NCI-H187 (cell line): ENCODE measurements around the gene ST6GALNAC4.

Source experiments
- DNase-seq, 2 experiments: peaks; one replicate each; lab custom pipeline; 2025; lab: John Stamatoyannopoulos, UW

ST6GALNAC4 gene

DNA sequence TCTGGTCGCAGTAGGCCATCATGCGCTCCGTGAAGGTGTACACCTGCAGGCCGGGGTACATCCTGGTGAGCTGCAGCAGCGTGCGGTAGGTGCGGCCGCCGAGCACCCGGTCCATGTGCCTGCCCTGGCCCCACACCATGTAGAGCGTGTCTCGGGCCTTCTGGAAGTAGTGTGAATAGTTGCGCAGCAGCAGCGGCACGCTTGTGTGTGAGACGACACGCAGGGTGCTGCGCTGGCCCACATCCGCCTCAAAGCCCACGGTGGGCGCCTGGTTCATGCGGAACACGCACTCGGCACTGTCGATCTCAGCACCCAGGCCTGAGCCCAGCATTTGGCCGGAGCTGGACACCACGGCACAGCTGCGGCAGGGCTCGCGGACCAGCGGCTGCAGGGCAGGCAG lies 4.5 kb downstream of the ST6GALNAC4 start:
- DNase-seq: no peak

DNA sequence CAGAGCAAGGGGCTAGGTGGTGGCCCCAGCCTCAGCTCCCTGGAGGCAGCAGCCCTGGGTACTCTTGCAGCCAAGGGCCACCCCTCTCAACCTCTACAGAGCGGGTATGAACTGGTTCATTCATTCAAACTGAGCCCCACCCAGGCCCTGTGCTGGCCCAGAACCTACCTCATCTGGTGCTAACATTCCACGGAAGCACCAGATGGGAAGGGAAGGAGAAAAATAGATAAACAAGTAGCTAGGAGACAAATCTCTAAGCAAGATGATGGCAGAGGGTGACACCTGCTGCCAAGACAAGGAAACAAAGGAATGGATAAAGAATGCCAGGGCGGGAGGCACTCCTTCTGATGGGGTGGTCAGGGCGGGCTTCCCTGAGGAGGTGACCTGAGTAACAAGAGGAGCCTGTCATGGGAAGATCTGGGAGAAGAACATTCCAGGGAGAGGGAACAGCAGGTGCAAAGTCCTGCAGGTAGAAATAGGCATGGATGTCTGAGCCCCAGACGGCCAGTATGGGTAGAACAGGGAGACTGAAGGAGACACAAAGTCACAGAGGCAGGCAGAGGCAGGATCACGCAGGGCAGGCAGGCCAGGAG lies 6.1 kb downstream of the ST6GALNAC4 start:
- no peak for DNase-seq

DNA sequence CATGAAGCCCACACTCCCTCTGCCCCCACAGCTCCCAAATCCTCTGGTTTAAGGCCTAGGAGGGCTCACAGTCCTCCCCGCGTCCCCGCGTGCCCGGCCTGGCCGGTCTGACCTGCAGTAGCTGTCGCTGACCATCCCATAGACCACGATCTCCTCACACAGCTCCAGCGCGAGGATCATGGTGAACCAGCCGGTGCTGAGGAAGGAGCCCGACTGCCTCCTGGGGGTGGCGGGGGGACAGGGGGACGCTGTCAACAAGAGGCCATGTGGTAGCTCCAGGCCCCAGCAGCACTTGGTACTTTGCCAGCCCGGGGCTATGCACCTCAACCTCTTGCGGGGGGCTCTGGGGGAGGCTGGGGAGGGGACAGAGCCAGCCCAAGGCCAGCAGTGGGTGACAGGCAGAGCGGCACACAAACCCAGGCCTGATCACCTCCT lies 7.0 kb downstream of the ST6GALNAC4 start:
- DNase-seq: no peak

DNA sequence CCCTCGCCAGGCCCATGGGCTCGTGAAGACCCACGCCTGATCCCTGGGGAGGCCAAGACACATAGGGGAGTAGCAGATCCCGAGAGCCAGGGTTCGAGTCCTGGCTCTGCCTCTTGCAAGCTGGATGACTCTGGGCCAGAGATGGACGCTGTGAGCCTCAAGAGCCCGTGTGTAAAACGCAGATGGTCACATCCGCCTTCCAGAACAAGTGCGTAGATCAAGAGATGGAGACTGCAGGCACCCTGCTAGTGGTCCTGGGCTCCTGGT lies 8.2 kb downstream of the ST6GALNAC4 start:
- DNase-seq: no peak

DNA sequence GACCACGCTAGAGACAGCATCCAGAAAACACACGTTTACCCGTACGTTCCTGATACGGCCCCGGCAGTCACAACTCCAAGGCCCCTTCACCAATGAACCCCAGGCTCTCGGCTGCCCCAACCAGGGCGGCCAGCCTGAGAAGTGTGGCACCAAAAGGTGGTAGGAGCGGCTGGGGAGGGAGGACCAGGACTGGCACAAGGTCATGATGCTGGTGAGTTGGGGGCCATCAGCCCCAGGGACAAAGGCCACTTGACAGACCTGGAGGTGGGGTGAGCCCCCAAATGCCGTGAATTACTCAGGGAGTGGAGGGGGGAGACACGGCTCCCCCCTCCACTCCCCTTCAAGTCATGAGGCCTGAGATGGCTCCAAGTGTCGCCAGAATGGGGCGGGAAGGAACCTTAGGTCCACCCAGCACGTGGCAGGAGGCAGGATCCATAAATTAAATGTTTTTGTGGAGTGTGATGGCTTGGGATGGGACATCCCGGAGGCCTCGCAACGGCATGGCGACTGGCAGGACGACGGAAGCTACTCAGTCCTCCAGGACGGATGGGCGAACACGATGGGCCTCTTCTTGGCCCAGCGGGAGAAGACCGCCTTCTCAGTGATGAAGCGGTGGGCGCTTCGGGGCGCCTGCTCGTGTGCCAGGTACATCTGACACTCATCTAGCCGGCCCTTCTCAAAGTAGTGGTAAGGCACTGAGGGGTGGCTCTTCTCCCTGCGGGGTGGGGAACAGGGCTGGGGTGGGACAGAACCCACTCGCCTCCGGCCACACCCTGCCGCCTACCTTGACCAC lies 8.8 kb downstream of the ST6GALNAC4 start:
- DNase-seq: no peak

DNA sequence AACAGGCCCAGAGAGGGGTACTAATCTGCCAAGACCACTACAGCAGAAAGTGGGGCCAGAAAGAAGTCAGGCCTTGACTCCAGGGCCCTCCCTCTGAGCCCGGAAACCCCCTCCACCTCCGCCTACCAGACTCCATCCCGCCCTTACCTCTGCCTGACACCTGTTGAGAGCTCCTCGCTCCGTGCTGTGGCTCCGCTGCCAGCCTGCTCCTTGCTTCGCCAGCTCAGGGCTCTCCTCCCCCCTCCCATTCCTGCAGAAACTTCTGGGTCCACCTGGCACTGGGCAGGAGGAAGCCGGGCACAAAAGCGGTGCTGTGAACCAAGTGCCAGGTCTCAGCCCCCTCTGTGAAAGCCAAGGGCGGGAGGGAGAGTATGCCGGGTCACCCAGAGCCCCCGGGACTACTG lies 11.1 kb downstream of the ST6GALNAC4 start:
- DNase-seq: no peak

DNA sequence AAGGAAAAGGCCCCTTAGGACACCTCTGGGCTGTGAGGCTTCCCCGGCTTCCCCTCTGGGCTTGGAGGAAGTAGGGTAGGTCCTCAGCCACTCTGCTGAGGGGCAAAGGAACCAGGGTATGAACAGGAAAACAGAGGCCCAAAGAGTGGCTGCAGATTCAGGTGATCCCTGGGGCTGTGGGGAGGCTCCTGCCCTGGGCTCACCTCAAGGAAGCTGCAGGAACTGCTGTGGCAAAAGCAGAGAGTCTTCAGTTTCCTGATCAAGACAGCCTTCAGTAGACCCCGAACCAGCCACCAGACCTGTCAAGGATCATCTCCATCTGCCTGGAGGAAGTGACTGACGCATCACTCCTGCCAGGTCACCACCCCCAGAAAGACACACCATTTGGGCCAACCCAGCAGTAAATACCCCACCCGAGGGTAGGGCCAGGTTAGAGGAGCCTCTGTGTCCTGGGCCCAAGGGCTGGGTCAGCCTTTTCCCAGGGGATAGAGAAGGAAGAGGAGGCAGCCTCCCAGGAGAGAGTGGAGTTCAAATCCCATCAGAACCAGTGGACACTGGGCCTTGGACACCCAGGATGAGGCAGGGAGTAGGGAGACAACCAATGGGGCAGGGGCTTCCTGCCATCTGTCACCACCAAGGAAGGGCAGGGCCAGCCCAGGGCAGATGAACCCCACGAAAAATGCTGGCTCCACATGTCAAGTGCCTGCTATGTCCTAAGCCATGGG lies 11.7 kb downstream of the ST6GALNAC4 start:
- DNase-seq: no peak

DNA sequence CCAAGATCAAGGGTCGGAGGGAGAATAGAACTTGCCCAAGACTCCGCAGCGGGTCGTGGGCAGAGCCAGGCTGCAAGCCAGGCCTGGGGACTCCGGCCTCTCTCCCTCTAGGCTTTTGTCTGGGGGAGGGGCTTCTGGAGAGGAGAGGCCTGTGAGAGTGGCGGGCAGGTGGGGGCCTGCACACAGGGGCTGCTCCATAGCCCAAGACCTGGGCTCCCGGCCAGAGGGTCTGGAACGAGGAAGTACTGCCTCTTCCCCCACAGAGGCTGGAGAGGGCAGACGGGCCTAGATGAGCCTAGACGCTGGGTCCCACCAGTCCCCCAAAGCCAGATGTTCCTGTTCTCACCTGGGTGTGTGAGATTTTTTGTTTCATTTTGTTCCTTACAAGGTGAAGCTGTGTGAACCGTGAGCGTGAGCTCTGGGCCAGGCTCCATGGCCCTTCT lies 12.3 kb downstream of the ST6GALNAC4 start:
- DNase-seq: no peak

DNA sequence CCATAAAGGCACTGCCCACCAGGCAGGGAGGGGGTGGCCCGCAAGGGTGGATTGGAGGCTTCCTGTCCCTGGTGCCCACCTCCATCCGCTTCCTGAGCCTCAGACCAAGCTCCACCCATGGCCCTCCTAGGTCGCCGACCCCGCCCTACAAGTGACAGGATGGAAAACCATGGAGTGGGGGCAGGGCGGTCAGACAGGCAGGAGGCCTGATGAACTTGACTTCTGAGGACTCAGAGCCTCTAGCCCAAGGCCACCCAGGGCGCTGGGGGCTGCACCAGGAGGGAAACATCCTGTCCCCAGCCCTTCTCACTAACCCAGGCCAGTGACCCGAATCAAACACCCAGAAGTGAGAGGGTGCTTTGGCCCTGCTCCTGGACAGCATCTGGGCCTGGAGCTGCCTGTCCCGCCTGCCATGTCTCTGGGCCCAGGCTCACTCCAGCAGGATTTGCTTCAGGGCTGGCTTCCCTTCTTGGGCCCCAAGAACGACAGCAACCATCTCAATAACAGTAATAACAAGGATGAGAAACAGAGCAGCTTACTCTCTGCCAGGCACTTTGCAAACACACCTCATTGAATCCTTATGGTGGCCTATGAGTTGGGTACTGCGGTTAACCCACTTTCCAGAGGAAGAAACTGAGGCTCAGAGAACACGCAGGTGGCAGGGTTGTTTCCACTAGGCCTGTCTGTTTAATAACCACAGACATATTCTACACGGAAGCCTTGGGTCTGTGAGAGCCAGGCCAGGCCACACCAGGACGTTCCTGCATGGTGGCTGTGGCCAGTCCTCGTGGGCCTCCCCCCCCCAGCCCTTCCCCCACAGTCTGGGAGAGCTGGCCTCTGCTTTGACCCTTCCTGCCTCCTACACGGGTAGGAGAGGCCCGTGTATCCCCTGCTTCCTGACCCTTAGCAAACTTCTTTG lies 13.0 kb downstream of the ST6GALNAC4 start:
- DNase-seq: no peak

DNA sequence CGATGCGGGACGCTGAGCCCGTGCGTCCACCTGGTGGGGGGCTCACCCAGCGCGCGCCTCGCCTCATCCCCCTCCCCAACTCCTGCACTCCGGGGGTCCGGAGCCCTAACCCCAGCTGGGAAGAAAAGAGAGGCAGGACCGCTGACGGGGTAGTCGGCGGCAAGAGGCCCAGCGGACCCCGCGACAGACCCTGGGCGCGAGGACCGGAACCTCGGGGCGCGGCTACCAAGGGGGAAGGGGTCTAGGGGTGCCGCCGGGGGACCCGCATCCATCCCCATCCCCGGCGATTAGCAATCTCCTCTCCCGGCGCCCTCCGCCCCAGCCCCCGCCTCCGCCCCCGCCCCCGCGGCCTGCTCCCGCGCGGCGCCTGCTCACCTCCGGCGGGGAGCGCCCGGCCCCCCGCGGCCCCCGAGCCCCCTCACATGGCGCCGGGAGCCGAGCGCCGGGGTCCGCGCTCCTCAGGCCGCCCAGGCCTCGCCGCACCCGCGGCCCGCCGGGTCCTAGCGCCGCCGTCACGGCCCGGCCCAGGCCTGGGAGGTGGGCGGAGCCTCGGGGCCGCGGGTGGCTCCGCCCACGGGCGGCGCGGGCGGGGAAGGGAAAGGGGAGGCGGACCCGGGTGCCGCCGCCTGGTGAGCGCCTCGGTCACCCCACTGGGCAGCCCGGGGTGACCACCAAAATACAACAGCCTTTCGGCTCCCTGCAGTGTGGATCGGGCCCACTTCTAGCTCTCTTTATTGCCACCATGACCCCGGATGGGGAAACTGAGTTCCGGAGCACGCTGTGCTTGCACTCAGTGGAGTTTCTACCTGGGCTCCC lies 17.5 kb downstream of the ST6GALNAC4 start, which contains the start of gene ST6GALNAC6:
ST6GALNAC6 (minus strand) TSS at position 476 of the 816 bp plus-strand sequence. CDS start 1,622 bp downstream, outside the sequence.
- peak; percentile 4 to 9 for DNase-seq

DNA sequence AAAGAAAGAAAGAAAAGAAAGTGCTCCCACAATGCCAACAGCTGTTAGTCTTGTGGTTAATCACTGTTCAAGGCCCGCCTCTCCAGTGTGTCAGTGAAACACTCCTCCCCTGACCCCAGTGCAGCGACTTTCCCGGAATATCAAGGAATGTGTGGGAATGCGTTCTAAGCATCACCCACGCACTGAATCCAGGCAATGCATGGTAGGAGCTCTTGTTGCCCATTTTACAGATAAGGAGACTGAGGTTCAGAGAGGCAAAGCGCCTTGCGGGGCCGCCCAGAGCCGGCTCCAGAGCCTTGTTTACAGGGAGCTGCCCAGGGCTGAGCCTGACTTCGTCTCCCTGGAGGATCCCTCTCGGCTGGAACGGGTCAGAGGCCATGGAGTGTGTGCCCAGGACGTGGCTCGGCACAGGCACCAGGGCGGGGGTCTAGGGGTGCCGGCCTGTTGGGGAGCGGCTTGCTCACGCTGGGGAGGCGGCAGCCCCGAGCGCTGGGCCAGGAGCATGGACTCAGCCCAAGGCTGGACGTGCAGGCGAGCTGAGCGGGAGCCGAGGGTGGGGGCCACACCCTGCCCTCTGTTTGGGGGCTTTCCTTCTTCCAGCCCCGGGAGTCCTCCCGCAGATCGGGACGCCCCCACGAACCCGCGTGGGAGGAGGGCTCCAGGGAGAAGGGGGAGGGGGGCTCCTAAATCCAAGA lies 18.3 kb downstream of the ST6GALNAC4 start:
- no peak for DNase-seq

DNA sequence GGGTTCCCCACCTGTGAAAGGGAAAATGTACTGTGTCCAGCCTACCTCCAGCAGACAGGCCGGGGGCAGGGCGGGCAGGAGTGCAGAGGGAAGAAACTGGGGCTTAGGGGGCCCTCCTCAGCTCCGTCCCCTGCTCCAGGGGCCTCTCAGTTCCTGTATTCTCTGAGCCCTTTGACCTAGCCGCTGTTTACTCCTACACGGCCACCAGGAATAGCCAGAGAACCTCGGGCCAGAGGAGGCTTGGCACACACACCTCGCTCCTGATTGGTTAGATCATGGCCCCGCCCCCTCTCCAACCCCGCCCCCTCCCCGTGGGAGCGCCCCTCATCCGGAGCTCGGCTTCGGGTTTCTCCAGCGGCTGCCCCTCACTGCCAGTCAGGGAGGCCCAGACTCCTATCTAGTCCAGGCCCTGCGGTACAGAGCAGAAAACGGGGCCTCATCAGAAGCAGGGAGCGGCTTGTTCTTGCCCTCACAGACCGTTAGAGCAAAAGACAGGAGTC lies 19.6 kb downstream of the ST6GALNAC4 start:
- no peak for DNase-seq

DNA sequence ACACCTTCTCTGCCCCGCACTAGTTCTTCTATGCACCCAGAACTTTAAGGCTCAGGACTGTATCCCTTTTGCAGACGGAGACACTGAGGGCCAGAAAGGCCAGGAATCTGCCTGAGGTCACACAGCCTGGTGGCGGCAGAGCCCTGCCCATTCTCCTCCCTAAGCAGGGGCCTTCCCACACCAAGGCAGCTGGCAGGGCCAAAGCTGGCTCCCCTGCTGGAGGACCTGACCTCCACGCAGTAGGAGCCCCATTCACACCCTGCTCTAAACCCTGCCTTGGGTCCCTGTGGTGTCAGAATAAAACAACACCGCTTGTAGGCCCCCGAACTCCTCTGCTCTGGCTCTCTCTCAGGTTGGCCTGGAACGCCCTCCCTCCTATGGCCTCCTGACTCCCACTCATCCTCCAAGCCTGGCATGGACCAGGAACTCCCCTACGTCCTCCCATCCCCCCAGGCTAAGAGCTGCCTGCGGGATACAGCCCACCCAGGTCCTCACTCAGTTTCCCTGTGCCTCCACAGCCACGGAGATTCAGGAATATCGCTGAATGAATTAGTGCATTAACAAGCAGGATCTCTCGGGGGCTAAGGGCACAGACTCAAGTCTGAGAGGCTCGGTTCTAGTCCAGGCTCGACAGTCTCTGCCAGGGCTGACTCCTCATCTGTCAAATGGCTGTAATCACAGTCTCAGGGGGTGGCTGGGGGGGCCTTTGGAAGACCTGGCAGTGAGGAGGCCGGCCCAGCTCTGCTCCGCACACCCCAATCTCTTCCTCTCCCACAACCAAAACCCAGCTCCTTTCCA lies 20.2 kb downstream of the ST6GALNAC4 start:
- DNase-seq: no peak

DNA sequence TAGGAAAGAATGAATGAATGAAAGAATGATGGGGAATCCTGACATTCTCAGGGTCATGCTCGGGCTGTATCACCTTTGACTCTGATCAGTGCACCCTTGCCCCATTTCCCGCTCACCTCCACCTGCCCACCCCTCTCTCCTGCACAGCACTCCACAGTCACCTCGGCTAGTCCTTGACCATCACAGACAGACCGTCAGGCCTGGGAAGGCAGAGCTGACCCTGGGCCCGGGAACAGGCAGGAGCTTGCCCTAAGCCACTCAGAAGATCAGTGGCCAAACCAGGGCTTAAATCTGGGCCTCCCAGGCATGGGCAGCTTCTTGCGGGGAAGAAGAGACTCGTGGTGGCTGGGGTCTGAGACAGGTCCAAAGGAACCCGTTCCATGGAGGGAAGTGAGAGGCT lies 21.0 kb downstream of the ST6GALNAC4 start:
- no peak for DNase-seq

DNA sequence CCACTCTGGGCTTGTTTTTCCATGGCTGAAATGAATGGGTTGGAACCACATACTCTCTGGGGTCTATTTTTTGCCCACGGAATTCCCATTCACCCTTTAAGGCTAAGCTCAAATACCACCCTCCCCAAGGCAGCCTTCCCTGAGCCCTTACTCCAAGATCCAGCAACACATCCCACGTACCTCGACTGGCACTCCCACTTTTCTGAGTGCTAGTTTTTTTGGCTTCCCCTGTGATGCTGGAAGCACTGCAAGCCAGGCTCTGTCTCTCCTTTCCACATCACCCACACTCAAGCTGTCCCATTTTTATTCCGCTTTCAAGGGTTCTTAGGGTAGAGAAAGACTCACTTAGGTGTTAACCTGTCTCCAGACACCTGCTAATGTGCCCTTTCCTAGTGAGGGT lies 23.4 kb downstream of the ST6GALNAC4 start:
- DNase-seq: no peak

DNA sequence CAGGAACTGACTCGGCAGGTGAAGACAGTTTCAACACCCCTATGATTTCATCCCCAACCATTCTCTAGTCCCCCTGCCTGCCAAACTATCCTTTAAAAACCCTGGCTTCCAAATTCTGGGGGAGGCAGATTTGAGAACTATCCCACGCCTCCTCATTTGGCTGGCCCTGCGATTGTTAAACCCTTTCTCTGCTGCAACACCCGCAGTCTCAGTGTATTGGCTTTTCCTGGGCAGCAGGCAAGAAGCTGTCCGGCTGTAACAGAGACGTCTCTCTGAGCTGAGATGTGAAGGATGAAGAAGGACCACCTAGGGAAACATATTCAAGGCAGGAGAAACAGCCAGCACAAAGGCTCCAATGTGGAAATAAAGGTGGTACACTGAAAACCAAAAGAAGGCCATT lies 24.0 kb downstream of the ST6GALNAC4 start:
- DNase-seq: no peak

DNA sequence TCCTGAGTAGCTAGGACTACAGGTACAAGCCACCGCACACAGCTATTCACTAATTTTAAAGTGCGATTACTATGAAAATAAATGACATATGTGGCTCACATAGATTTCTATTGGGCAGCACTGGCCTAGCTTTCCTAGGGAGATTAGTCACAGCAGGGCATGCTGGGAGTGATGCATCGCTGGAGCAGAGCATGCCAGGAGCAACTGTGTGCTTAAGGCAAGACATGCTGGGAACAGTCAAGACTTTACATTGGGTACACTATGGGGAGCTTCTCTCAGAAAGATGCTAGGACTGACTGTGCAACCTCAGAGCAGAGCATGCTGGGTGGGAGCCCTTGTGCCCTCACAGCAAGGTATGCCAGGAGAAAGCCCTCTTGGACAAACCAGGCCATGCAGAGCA lies 26.8 kb downstream of the ST6GALNAC4 start:
- DNase-seq: no peak

DNA sequence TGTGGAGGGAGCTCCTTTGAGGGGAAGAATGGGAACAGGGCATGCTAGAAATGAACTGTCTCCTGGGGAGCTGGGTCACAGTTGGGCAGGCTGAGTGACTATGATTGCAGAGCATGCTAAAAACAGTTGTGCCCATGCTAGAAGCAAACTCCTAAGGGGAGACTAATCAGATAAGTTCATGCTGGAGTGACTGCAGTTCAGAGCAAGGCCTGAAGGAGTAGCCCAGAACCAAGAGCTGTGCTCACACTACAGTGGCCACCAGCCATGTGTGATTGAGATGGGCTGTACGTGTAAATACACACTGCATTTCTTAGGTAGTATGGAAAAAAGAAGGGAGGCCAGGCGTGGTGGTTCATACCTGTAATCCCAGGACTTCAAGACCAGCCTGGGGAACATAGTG lies 29.0 kb downstream of the ST6GALNAC4 start:
- DNase-seq: no peak

DNA sequence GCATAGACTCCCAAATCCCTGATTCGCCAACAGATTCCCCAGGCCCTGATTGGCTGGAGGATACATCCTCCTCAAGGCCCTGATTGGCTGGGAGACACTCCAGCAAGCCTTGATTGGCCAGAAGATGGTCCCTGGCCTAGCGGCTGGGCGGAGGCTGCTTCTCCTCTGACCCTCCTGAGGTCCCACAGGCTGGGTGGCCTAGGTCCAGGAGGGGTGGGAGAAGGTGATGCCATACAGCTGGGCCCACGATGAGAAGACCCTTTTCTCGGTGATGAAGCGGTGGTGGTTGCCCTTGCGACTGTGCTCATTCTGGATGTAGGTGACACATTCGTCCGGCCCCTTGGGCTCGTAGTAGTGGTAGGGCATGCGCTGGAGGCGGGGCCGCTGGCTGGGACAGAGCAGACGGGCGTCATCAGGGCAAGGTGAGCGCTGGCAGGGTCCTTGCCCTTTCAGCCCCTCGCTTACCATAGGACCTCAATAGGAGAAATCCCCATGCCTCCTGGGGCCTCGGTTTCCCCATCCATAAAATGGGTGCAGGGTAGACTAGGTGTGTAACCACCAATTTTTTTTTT lies 30.4 kb downstream of the ST6GALNAC4 start:
- no peak for DNase-seq
